T-helper 2 cell treated with Interferon-gamma antibody and Interleukin-4, amounts not matched to agents 5 μg/mL and 100 μg/mL, for 36 hours (primary cell): ENCODE measurements around the gene ARHGEF26.

Experiments
- DNase-seq: peaks from one replicate; pipeline ENCODE4 v3.0.0; 2021; ENCODE audit warnings: low spot score
- H3K27ac Mint-ChIP-seq: one replicate; pipeline ENCODE4 v1.8.0; 2021; ENCODE audit warnings: mild to moderate bottlenecking, mixed read lengths
- H3K27me3 Mint-ChIP-seq: one replicate; pipeline ENCODE4 v1.8.0; 2021; ENCODE audit warnings: low read depth, mixed read lengths
- H3K36me3 Mint-ChIP-seq: one replicate; pipeline ENCODE4 v1.8.0; 2021; ENCODE audit warnings: low read depth, mixed read lengths
- H3K4me1 Mint-ChIP-seq: one replicate; pipeline ENCODE4 v1.8.0; 2021; ENCODE audit warnings: low read depth, mixed read lengths
- H3K4me3 Mint-ChIP-seq: one replicate; pipeline ENCODE4 v1.8.0; 2022; ENCODE audit warnings: mild to moderate bottlenecking, moderate library complexity, mixed read lengths
- H3K9me3 Mint-ChIP-seq: one replicate; pipeline ENCODE4 v1.8.0; 2021; ENCODE audit warnings: mixed read lengths

The ARHGEF26 gene

GRCh38 chr3:154184582-154184981 lies 63.4 kb downstream of the ARHGEF26 start:
- Mint-ChIP-seq H3K27me3 (no peaks in the 10 kb centered on the region), H3K36me3 (no peaks in the 10 kb centered on the region), H3K4me3 (no peak overlapping the region), H3K27ac (no peak overlapping the region), H3K4me1 (peaks cover 2% of the 10 kb centered on the region), H3K9me3 (no peaks in the 10 kb centered on the region)
- no peak for DNase-seq

DNA sequence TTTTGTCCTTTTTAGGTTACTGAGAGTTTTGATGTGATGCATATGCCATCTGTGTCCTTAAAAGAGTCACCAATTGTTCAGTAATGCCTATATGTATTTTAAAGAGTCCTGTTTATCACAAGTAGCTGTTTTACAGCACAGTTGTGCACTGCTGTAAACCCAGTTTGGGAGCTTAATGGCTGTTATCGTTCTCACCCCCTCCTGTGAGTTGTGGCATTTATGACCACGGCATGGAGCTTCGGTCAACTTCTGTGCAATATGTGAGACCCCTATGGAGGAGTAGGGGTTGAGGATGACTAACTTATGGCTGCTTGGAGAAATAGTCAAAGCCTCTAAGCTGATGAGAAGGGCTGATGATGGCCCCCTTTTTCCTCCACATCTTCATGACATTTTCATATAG lies 67.2 kb downstream of the ARHGEF26 start:
- Mint-ChIP-seq H3K4me1 (peaks cover 2% of the 10 kb centered on the region), H3K9me3 (no peaks in the 10 kb centered on the region), H3K36me3 (no peaks in the 10 kb centered on the region), H3K27me3 (no peaks in the 10 kb centered on the region), H3K27ac (no peak overlapping the region), H3K4me3 (no peak overlapping the region)
- DNase-seq, result no peak

- DNase-seq, result no peak
- no peaks in the 10 kb centered on the region for H3K36me3 Mint-ChIP-seq
- peaks cover 2% of the 10 kb centered on the region for H3K4me1 Mint-ChIP-seq
- no peak overlapping the region for H3K4me3 Mint-ChIP-seq
- H3K27ac Mint-ChIP-seq, result no peak overlapping the region
- H3K9me3 Mint-ChIP-seq, result no peaks in the 10 kb centered on the region
- no peaks in the 10 kb centered on the region for H3K27me3 Mint-ChIP-seq
These were observed 67.7 kb downstream of the ARHGEF26 start for GRCh38 chr3:154188846-154189245.

DNA sequence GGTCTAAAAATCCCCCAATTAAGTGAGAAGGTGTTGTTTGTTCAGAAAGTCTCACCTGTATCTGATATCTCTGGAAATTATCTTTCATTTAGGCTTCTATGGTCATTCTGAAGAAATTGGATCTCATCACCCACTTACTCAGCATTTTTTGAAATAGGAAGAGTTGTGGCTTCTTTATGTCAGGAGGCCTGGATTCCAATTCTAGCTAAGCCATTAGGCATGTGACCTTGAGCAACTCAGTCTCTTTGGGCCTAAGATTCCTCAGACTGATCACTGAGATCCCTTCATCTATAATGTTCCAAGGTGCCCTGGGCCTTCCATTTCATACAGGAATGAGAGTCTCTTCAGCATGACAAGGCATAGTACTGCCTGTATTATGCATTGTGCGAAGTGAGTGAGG lies 70.3 kb downstream of the ARHGEF26 start:
- no peak overlapping the region for H3K27ac Mint-ChIP-seq
- peaks cover 2% of the 10 kb centered on the region for H3K4me1 Mint-ChIP-seq
- DNase-seq, result no peak
- H3K27me3 Mint-ChIP-seq, result no peaks in the 10 kb centered on the region
- H3K4me3 Mint-ChIP-seq, result no peak overlapping the region
- H3K9me3 Mint-ChIP-seq, result no peaks in the 10 kb centered on the region
- H3K36me3 Mint-ChIP-seq, result no peaks in the 10 kb centered on the region

DNA sequence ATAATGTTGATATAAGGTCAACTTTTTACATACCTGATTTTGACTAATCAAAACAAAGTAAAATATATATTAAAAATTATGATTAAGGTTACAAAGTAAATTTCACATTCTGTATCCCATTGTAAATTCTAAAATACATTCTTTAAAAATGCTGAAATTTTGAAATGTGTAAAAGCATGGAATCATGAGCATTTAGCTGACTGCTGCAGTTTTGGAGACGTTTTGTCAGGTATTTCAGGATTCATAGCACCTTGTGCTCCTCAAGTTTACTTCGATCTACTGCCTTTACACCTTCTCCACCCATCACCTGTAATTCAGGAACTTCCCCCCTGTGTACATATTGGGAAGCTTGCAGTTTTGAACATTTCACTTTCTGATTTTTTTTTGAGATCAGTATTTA lies 71.0 kb downstream of the ARHGEF26 start:
- Mint-ChIP-seq H3K27ac (no peak overlapping the region), H3K36me3 (no peaks in the 10 kb centered on the region), H3K9me3 (no peaks in the 10 kb centered on the region), H3K27me3 (no peaks in the 10 kb centered on the region), H3K4me3 (no peak overlapping the region), H3K4me1 (peaks cover 2% of the 10 kb centered on the region)
- DNase-seq, result no peak

DNA sequence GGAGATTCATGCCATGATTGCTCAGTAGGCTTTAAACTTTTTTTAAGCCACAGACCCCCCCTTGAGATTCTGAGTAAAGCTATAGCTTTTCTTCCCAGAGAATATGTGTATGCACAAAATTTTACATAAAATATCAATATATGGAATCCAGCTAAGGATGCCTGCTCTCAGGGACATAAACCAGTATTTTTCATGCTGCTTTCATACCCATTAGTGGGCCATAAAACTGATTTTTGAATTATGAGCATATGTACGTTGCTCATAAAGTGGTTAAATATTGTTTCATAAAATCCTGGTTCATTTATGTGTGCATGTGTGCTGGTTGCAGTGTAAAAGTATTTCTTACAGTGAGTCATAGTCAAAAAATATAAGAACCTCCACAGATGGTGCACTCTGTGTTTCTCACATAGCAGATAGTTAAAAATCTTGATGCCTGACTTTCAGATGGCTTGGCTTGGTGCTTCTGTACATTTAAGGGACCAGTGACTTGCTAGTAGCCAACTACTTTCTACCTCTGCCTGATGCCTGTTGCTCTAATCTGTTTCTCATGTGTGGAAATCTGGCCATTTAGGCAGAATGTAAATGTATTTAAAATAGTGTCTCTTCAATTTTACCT lies 71.9 kb downstream of the ARHGEF26 start:
- no peak overlapping the region for H3K4me3 Mint-ChIP-seq
- H3K27me3 Mint-ChIP-seq, result no peaks in the 10 kb centered on the region
- peaks cover 2% of the 10 kb centered on the region for H3K4me1 Mint-ChIP-seq
- DNase-seq, result no peak
- H3K9me3 Mint-ChIP-seq, result no peaks in the 10 kb centered on the region
- no peaks in the 10 kb centered on the region for H3K36me3 Mint-ChIP-seq
- H3K27ac Mint-ChIP-seq, result no peak overlapping the region

- no peaks in the 10 kb centered on the region for H3K36me3 Mint-ChIP-seq
- no peaks in the 10 kb centered on the region for H3K9me3 Mint-ChIP-seq
- no peak overlapping the region for H3K4me3 Mint-ChIP-seq
- DNase-seq, result no peak
- no peaks in the 10 kb centered on the region for H3K27me3 Mint-ChIP-seq
- H3K27ac Mint-ChIP-seq, result no peak overlapping the region
- no peaks in the 10 kb centered on the region for H3K4me1 Mint-ChIP-seq
These were observed 73.7 kb downstream of the ARHGEF26 start for GRCh38 chr3:154194877-154195276.

GRCh38 chr3:154195620-154196356 lies 74.6 kb downstream of the ARHGEF26 start:
- Mint-ChIP-seq H3K27me3 (no peaks in the 10 kb centered on the region), H3K4me3 (no peak overlapping the region), H3K9me3 (no peaks in the 10 kb centered on the region), H3K36me3 (no peaks in the 10 kb centered on the region), H3K4me1 (no peaks in the 10 kb centered on the region), H3K27ac (no peak overlapping the region)
- DNase-seq, result no peak

- no peaks in the 10 kb centered on the region for H3K36me3 Mint-ChIP-seq
- no peaks in the 10 kb centered on the region for H3K27me3 Mint-ChIP-seq
- DNase-seq, result no peak
- no peaks in the 10 kb centered on the region for H3K9me3 Mint-ChIP-seq
- no peak overlapping the region for H3K4me3 Mint-ChIP-seq
- H3K4me1 Mint-ChIP-seq, result no peaks in the 10 kb centered on the region
- H3K27ac Mint-ChIP-seq, result no peak overlapping the region
These were observed 76.6 kb downstream of the ARHGEF26 start for GRCh38 chr3:154197751-154198150.

DNA sequence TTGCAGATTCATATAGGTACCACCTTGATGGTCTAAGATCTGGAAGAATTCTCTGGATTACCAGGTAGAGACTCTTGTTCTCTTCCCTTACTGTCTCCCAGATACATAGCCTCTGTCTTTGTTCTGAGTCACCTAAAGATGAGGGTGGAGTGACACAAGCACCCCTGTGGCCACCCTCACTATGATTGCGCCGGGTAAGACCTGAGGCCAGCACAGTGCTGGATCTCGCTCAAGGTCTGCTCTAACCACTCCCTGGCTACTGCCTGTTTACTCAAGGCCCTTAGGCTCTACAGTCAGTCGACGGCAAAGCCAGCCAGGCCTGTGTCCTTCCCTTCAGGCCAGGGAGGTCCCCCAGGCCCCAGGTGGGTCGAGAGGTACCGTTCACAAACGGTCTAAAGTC lies 88.3 kb downstream of the ARHGEF26 start:
- Mint-ChIP-seq H3K27me3 (no peaks in the 10 kb centered on the region), H3K27ac (no peak overlapping the region), H3K4me3 (no peak overlapping the region), H3K9me3 (no peaks in the 10 kb centered on the region), H3K36me3 (no peaks in the 10 kb centered on the region), H3K4me1 (no peaks in the 10 kb centered on the region)
- DNase-seq, result no peak

DNA sequence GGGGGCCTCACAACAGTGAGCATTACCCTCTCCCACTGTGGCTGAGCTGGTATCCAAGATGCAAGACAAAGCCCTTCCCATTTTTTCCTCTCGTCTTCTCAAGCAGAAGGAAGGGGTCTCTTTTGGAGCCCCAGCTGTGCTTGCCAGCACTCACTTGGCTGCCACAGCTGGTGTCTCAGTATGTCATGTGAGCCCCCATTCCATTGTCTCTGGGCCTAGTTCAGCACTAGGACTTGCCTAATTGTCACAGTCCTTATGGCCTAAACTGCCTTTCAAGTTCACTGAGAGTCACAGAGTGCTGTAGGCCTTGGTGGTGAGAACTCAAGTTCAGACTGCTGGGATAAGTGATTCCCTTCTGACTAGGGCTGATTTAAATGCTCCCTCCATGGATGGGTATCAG lies 89.8 kb downstream of the ARHGEF26 start:
- no peaks in the 10 kb centered on the region for H3K4me1 Mint-ChIP-seq
- H3K4me3 Mint-ChIP-seq, result no peak overlapping the region
- H3K27ac Mint-ChIP-seq, result no peak overlapping the region
- H3K9me3 Mint-ChIP-seq, result no peaks in the 10 kb centered on the region
- H3K36me3 Mint-ChIP-seq, result no peaks in the 10 kb centered on the region
- DNase-seq, result no peak
- no peaks in the 10 kb centered on the region for H3K27me3 Mint-ChIP-seq

DNA sequence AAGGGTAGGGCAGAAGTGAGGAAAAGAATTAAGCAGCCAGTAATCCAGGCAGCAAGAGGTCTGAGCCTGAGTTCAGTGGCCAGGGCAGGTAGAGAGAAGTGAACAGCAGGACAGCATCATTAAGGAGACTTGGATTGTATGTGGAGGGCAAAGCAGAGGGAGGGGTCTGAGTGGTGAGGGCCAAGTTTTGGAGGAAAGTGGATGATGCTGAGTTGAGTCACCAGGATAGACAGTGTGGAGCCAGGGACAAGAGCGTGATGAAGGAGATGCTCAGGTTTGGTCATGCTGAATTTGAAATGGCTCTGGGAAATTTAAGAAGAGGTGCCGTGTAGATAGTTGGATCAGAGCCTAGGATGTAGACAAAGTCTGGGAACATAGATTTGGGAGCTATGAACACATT lies 93.1 kb downstream of the ARHGEF26 start:
- Mint-ChIP-seq H3K27me3 (no peaks in the 10 kb centered on the region), H3K27ac (no peak overlapping the region), H3K9me3 (no peaks in the 10 kb centered on the region), H3K4me3 (no peak overlapping the region), H3K36me3 (no peaks in the 10 kb centered on the region), H3K4me1 (no peaks in the 10 kb centered on the region)
- no peak for DNase-seq

GRCh38 chr3:154217671-154218070 lies 96.5 kb downstream of the ARHGEF26 start:
- no peaks in the 10 kb centered on the region for H3K9me3 Mint-ChIP-seq
- H3K4me3 Mint-ChIP-seq, result no peak overlapping the region
- H3K27me3 Mint-ChIP-seq, result peaks cover 2% of the 10 kb centered on the region
- no peaks in the 10 kb centered on the region for H3K36me3 Mint-ChIP-seq
- no peaks in the 10 kb centered on the region for H3K4me1 Mint-ChIP-seq
- no peak overlapping the region for H3K27ac Mint-ChIP-seq
- no peak for DNase-seq

DNA sequence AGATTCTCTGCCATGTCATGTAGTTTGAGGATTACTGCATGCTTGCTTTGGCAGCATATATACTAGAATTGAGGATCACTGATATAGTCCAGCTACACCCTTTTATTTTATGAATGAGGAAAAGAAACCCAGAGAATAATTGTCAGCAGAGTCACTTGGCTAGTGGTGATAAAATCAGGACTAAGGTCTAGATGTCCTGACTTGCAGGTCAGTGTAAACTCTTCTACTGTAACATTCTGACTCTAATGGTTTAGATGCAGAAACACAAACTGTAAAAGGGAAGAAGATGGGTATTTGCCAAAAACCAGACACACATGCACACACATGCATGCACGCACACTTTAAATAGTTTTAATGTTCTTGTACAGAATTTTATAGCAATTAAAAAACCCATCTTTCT lies 97.5 kb downstream of the ARHGEF26 start:
- H3K36me3 Mint-ChIP-seq, result no peaks in the 10 kb centered on the region
- no peak overlapping the region for H3K27ac Mint-ChIP-seq
- H3K4me3 Mint-ChIP-seq, result no peak overlapping the region
- peaks cover 1% of the 10 kb centered on the region for H3K4me1 Mint-ChIP-seq
- no peaks in the 10 kb centered on the region for H3K9me3 Mint-ChIP-seq
- no peak for DNase-seq
- H3K27me3 Mint-ChIP-seq, result peaks cover 2% of the 10 kb centered on the region

DNA sequence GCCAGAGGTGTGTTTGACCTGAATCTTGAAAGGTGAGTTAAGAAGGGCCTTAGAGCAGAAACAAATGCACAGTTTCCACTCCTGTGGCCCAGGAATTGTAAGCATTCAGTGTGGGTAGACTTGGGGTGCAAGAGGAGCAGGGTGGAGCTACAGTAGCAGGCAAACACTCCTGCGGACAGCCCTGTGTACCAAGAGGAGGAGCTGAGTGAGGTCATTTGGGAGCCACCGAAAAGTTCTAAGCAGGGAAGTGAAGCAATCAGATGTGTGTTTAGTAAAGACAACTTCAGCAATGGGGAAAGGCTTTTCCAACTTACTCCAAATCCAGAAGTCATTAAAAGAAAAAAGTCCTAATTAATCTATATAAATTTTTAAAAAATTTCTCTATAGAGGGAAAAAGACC lies 99.3 kb downstream of the ARHGEF26 start:
- Mint-ChIP-seq H3K36me3 (no peaks in the 10 kb centered on the region), H3K9me3 (no peaks in the 10 kb centered on the region), H3K27ac (no peak overlapping the region), H3K4me1 (peaks cover 1% of the 10 kb centered on the region), H3K4me3 (no peak overlapping the region), H3K27me3 (peaks cover 5% of the 10 kb centered on the region)
- no peak for DNase-seq
